SK-N-SH (cell line): ENCODE results near the gene UBC. TPM values are rescaled to one million over a fixed set of nuclear protein-coding genes. Genes with fewer than 3 reads are reported as not detected.

ENCODE experiments used
- CTCF ChIA-PET: fragments of 300-600, 350-600 bp; formaldehyde crosslinking; extraction: SDS; loops from one replicate; lab custom pipeline; 2021; lab: Yijun Ruan, JAX
- POLR2A ChIA-PET: fragments of 350-600 bp; sonication (Branson Sonifier 250); formaldehyde crosslinking; extraction: SDS; loops from one replicate; lab custom pipeline; 2020; ENCODE audit warnings: antibody characterized with exemption, inconsistent platforms; lab: Yijun Ruan, JAX
- DNase-seq: peaks from one replicate; pipeline ENCODE4 v3.0.0; 2012
- H2AFZ ChIP-seq: fragments of 200-600 bp; sonication (generic); 2 replicates; pipeline ENCODE4 v1.8.1; 2016; ENCODE audit warnings: antibody characterized with exemption, mild to moderate bottlenecking, low read depth
- H3F3A ChIP-seq: fragments of 200-600 bp; sonication (generic); replicated peaks from 2 replicates; pipeline ENCODE3; 2016; ENCODE audit warnings: antibody characterized with exemption, mild to moderate bottlenecking; ENCODE audit not compliant: insufficient read depth
- H3K27ac ChIP-seq, 2 experiments: fragments of 200-500 bp in 1 of 2; fragments of 200-600 bp in 1 of 2; sonication (Bioruptor generic) in 1 of 2; sonication (generic), shearing (Covaris generic) in 1 of 2; 2 replicates each; pipeline versions ENCODE4 v1.5.1 to v1.6.1; 2014 to 2016; ENCODE audit warnings: low read depth in 2 of 2, inconsistent platforms in 1 of 2, low read length in 1 of 2, mild to moderate bottlenecking in 1 of 2, mixed read lengths in 1 of 2
- H3K27me3 ChIP-seq: fragments of 200-600 bp; sonication (generic), shearing (Covaris generic); 2 replicates; pipeline ENCODE4 v1.6.1; 2016; ENCODE audit warnings: mixed run types; ENCODE audit not compliant: insufficient read depth
- H3K36me3 ChIP-seq, 2 experiments: fragments of 200-500 bp in 1 of 2; fragments of 200-600 bp in 1 of 2; sonication (Bioruptor generic) in 1 of 2; sonication (generic) in 1 of 2; replicated peaks in 1 of 2; 2 replicates each; pipeline versions ENCODE3 to v1.5.1; 2014 to 2016; ENCODE audit warnings: low read length in 1 of 2, mild to moderate bottlenecking in 1 of 2; ENCODE audit not compliant: insufficient read depth in 2 of 2, control insufficient read depth in 1 of 2
- H3K4me1 ChIP-seq, 2 experiments: fragments of 200-500 bp in 1 of 2; fragments of 200-600 bp in 1 of 2; sonication (Bioruptor generic) in 1 of 2; sonication (generic), shearing (Covaris generic) in 1 of 2; 2 replicates each; pipeline versions ENCODE4 v1.5.1 to v1.6.1; 2014 to 2016; ENCODE audit warnings: low read depth in 1 of 2, low read length in 1 of 2, mixed run types in 1 of 2; ENCODE audit not compliant: insufficient read depth in 2 of 2, control insufficient read depth in 1 of 2
- H3K4me2 ChIP-seq: fragments of 200-600 bp; sonication (generic), shearing (Covaris generic); 2 replicates; pipeline ENCODE4 v1.6.1; 2017; ENCODE audit warnings: mixed run types
- H3K4me3 ChIP-seq, 2 experiments: fragments of 200-500 bp in 1 of 2; fragments of 200-600 bp in 1 of 2; sonication (Bioruptor generic) in 1 of 2; sonication (generic), shearing (Covaris generic) in 1 of 2; 2 replicates each; pipeline versions ENCODE4 v1.5.1 to v1.8.1; 2014 to 2016; ENCODE audit warnings: low read depth in 2 of 2, inconsistent platforms in 1 of 2, low read length in 1 of 2, mild to moderate bottlenecking in 1 of 2, mixed read lengths in 1 of 2, moderate library complexity in 1 of 2
- H3K79me2 ChIP-seq: fragments of 200-600 bp; sonication (generic); 2 replicates; pipeline ENCODE4 v1.8.1; 2017; ENCODE audit warnings: mild to moderate bottlenecking; ENCODE audit not compliant: insufficient read depth
- H3K9ac ChIP-seq: fragments of 200-600 bp; sonication (generic); 2 replicates; pipeline ENCODE4 v1.6.1; 2017; ENCODE audit warnings: mixed run types
- H3K9me2 ChIP-seq: fragments of 200-600 bp; sonication (generic); 2 replicates; pipeline ENCODE4 v1.6.1; 2017; ENCODE audit warnings: mixed run types
- H3K9me3 ChIP-seq: fragments of 200-600 bp; sonication (generic); 2 replicates; pipeline ENCODE4 v1.6.1; 2017; ENCODE audit warnings: mixed run types, mild to moderate bottlenecking, moderate library complexity
- H4K20me1 ChIP-seq: fragments of 200-600 bp; sonication (generic); 2 replicates; pipeline ENCODE4 v1.6.1; 2017; ENCODE audit warnings: mild to moderate bottlenecking, mixed run types; ENCODE audit not compliant: insufficient read depth
- MEF2A ChIP-seq: IDR thresholded peaks from 2 replicates; pipeline ENCODE4 v1.4.0; 2012; ENCODE audit warnings: low read depth, borderline replicate concordance
- NFIC ChIP-seq: IDR thresholded peaks from 2 replicates; pipeline ENCODE4 v1.4.0; 2012; ENCODE audit warnings: borderline replicate concordance
- NRF1 ChIP-seq: IDR thresholded peaks from 2 replicates; pipeline ENCODE4 v1.6.1; 2012; ENCODE audit warnings: low read depth, mild to moderate bottlenecking, low read length
- TAF1 ChIP-seq: IDR thresholded peaks from 2 replicates; pipeline ENCODE4 v1.6.1; 2012; ENCODE audit warnings: low read depth, mild to moderate bottlenecking, low read length, moderate library complexity, borderline replicate concordance
- TCF12 ChIP-seq: IDR thresholded peaks from 2 replicates; pipeline ENCODE4 v1.4.0; 2012
- YY1 ChIP-seq: IDR thresholded peaks from 2 replicates; pipeline ENCODE4 v1.4.0; 2012; ENCODE audit warnings: low read depth, mild to moderate bottlenecking
- WGBS: methylation state at CpG from one replicate; pipeline ENCODE4 v1.1.6; 2017; ENCODE audit warnings: low lambda C conversion rate; 5-methylcytosine and 5-hydroxymethylcytosine counted together
- polyA plus RNA-seq, 3 experiments: library from polyadenylated mRNA; depleted of rRNA; stranded (reverse); fragments of >200 nt; gene quantifications; 2 replicates each; pipeline ENCODE4 v1.2.3, GENCODE V29; 2012
- TF ChIP-seq, protein P1 (sequence below): IDR thresholded peaks from 2 replicates; pipeline ENCODE4 v1.6.1; 2012; ENCODE audit warnings: mild to moderate bottlenecking, low read depth, low read length, moderate library complexity
- TF ChIP-seq, protein P2 (sequence below): IDR thresholded peaks from 2 replicates; pipeline ENCODE4 v1.4.0; 2012; ENCODE audit warnings: low read depth

Gene UBC
- polyA plus RNA-seq, 1 of the 3 experiments (the other 2 are of a cell fraction), result 1,327 TPM

DNA sequence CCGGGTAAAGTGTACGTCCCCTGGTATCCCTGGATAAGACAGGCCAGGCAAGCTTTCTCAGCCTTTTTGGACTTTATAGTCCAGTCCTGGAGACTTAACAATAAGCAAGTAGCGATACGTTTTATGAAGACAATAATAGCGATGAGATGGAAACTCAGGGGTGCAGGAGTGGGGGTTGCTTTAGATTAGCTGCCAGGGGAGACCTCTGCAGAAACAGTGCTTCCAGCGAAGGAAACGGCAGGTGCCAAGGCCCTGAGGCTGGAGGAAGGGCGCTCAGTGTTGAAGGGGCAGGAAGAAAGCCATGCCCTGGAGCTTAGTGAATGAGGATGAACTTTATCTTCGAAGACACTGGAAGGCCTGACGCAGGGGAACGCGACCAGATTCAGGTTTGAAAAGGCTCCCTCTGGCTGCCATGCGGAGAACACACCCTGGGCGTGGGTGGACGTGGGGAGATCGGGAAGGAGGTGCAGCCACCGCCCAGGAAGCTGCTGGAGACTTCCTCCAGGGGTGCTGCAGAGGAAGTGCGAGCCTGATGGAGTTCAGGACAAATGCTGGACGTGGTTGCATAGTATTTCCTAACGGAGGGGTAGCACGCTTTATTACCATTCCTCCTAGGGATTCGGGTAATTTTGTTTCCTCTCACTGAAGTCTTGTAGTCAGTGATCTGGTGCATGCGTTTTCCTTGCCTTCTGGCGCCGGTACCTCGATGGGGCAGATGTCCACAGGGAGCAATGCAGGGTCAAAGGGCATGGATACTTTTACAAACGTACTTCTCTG is 26.1 kb upstream of the UBC start (continued):
- TF ChIP-seq, protein P1, sequence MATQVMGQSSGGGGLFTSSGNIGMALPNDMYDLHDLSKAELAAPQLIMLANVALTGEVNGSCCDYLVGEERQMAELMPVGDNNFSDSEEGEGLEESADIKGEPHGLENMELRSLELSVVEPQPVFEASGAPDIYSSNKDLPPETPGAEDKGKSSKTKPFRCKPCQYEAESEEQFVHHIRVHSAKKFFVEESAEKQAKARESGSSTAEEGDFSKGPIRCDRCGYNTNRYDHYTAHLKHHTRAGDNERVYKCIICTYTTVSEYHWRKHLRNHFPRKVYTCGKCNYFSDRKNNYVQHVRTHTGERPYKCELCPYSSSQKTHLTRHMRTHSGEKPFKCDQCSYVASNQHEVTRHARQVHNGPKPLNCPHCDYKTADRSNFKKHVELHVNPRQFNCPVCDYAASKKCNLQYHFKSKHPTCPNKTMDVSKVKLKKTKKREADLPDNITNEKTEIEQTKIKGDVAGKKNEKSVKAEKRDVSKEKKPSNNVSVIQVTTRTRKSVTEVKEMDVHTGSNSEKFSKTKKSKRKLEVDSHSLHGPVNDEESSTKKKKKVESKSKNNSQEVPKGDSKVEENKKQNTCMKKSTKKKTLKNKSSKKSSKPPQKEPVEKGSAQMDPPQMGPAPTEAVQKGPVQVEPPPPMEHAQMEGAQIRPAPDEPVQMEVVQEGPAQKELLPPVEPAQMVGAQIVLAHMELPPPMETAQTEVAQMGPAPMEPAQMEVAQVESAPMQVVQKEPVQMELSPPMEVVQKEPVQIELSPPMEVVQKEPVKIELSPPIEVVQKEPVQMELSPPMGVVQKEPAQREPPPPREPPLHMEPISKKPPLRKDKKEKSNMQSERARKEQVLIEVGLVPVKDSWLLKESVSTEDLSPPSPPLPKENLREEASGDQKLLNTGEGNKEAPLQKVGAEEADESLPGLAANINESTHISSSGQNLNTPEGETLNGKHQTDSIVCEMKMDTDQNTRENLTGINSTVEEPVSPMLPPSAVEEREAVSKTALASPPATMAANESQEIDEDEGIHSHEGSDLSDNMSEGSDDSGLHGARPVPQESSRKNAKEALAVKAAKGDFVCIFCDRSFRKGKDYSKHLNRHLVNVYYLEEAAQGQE, result peak; percentile 53; the same call in 1 of the 2 replicates
- no peak; the same call in 1 of the 2 replicates for TF ChIP-seq TCF12

DNA sequence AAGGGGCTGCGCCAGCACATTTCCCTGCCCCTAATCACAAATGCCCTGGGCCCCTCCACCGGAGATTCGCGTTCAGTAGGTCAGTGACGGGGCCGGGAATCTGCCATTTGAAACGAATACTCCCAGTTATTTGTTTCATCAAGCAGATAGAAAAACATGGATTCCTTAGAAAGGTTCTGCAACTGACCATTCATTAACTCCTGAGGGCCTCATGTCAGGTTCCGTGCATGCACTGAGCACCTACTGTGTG is 25.6 kb upstream of the UBC start:
- H3K4me2 ChIP-seq, result peak overlapping the region; percentile 80
- H3K9me2 ChIP-seq, result no peaks in the 10 kb centered on the region
- H3K27me3 ChIP-seq, result no peaks in the 10 kb centered on the region
- peak overlapping the region; percentile 88; the same call in 1 of the 2 replicates for H3K9ac ChIP-seq
- TF ChIP-seq MEF2A, result 0 out of 2 replicates have a peak, but pooled peaks have one; percentile 2
- TF ChIP-seq, protein P2, sequence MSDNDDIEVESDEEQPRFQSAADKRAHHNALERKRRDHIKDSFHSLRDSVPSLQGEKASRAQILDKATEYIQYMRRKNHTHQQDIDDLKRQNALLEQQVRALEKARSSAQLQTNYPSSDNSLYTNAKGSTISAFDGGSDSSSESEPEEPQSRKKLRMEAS, result 0 out of 2 replicates have a peak, but pooled peaks have one; percentile 12
- peak; percentile 65; the same call in 1 of the 2 replicates for TF ChIP-seq YY1
- no peak for TF ChIP-seq NFIC
- no peak for TF ChIP-seq NRF1
- TF ChIP-seq TAF1, result peak; percentile 4; the same call in 1 of the 2 replicates
- TF ChIP-seq, protein P1, result peak; percentile 0; the same call in 1 of the 2 replicates
- ChIA-PET CTCF (interaction anchor here (0.6 to 7.4 kb wide), 30 partner anchors 9 to 828 kb away, joined by 3 to 84 read pairs (median 4); partner anchors contain the start of genes BRI3BP and UBC), POLR2A (interaction anchor here (1.0 to 3.0 kb wide), 9 partner anchors 12 to 109 kb away, joined by 3 to 25 read pairs (median 10); partner anchors contain the start of gene UBC)
- DNase-seq, result no peak
- H2AFZ ChIP-seq, result 0 out of 2 replicates have a peak overlapping the region, but pooled peaks have one; percentile 91
- H3K4me1 ChIP-seq, result peaks cover 11 to 12% of the 10 kb centered on the region in 2 experiments; a peak in 3 of 4 replicates
- 1% methylated on average over 8 of the region's 8 CpGs for WGBS
- H3K4me3 ChIP-seq, result peak overlapping the region; percentile 56 to 66
- no peaks in the 10 kb centered on the region for H3K36me3 ChIP-seq
- H4K20me1 ChIP-seq, result no peaks in the 10 kb centered on the region
- H3K27ac ChIP-seq, result peak overlapping the region; percentile 95 to 99
- no peaks in the 10 kb centered on the region for H3K79me2 ChIP-seq
- no peaks in the 10 kb centered on the region for H3K9me3 ChIP-seq
- peaks cover 48% of the 10 kb centered on the region for H3F3A ChIP-seq
